HG03378 (cell line): ENCODE data around the gene L3MBTL3.
A peak's percentile ranks its signal among the peaks of the same experiment; 100 is the strongest.

Experiments used
- ATAC-seq: cut with Tn5 transposase; IDR thresholded peaks from one replicate; pipeline ENCODE4 v1.9.1; 2021; ENCODE audit warnings: mild to moderate bottlenecking, moderate library complexity; ENCODE audit not compliant: unreplicated experiment

L3MBTL3 gene

DNA sequence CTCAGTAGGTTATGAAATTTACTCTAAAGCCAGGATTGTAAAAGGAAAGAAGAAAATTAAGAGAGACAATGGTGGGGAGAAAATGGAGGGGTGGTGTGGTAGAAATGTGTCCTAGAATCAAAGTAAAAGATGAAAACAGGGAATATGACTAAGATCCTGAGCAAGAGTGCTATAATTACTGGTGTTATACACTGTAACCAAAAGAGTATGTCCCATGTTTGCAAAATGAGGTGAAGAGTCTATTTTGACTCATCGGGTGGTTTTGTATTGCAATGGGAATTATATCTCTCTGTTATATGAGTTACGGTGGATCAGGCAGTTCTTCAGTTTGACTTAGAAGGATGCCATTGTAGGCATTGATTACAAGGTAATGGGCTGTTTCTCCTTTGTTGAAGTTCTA is 8.5 kb downstream of the L3MBTL3 start:
- no peak for ATAC-seq

DNA sequence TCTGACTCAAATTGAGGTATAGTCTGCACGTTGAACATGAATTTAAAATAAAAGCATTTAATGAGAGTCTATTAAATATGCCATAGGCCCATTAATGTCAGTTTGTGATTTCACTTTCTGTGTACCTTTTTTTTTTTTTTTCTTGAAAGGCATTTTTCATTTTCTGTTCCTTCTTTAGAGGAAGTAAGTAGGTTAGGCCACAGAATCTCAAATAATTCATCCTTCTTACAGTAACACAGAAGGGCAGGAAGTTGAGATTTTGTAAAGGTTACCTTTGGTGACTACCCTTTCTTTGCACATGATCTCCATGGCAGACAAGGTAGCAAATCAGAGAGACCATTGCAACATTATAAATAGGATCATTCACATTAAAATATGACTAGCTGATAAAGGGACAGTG is 9.6 kb downstream of the L3MBTL3 start:
- peak; percentile 86 for ATAC-seq

GRCh38 chr6:130029163-130029562 is 10.8 kb downstream of the L3MBTL3 start:
- no peak for ATAC-seq

GRCh38 chr6:130032758-130033340 is 14.5 kb downstream of the L3MBTL3 start:
- no peak for ATAC-seq

- no peak for ATAC-seq
These were observed 15.6 kb downstream of the L3MBTL3 start for GRCh38 chr6:130033949-130034348.

DNA sequence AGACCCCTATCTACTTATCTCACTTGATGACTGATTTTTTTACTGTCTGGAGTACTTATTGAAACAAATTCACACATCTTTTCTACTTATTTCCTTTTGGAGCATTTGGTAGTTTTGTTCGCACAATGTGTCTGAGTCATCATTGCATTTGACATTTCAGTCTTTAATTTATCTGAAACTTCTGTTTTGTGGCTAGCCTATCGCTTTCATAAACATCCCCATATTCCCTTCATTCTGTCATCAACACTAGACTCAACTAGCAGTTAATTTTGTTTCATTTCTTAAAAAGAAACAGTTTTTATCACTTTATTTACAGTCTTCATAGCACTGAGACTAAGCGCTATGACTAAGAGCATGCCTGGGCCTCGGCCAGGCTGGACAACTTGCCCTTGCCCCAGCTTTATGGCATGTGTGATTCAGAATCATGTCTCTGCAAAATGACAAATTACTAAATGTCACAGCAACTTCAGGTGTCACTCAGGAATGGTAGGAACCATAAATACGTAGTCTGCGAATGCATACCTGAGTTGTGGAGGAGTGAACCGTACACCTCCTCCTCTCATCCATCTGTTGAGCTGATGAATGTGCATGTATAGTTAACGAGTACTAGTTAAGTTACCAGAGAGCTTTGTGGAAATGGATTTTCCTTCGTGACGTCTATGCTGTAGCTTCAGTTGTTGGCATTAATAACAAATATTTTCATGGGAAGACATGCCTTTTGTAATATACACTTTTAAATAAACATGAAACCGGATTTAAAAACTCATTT is 16.2 kb downstream of the L3MBTL3 start:
- ATAC-seq = no peak

- ATAC-seq = no peak
These were observed 16.8 kb downstream of the L3MBTL3 start for GRCh38 chr6:130035211-130035610.

DNA sequence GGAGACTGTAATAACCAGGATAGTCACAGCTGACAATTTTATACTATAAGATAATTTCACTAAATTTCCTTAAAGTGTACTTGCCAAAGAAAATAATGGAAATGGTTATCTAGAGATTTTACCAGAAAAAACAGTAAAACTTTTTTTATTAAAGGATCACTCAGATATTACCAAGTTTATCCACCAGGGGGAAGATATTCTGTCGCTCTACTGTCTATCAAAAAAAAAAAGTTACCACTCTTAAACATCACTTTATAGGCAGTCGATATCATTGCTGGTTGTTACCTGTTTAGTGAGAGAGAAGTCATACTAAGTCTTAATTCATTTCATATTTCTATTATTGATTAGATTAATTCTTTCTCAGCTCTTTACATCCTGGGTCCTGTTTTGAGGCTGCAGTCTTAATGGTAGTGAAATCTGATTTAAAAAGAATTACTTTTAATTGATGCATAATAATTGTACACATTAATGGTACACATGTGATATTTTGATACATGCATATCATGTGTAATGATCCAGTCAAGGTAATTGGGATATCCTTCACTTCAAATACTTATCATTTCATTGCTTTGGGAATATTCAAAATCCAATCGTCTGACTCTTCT is 18.9 kb downstream of the L3MBTL3 start:
- no peak for ATAC-seq

DNA sequence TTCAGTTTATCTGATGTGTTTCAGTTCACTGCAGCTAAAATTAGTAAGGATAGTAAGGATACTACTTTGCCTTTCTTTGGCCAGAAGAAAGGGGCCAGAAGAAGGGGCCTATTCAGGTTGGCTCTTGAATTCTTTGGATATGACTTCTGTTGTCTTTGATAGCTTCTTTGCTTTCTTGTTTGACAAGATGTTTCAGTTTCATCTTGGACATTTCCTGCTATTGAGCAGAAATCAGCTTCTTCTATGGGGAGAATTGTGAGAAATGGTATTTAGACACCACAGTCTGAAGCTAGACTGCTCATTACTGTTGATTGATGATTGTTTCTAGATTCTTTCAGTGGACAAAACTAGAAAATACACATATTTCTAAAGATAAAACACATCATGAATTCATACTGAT is 23.2 kb downstream of the L3MBTL3 start:
- no peak for ATAC-seq

DNA sequence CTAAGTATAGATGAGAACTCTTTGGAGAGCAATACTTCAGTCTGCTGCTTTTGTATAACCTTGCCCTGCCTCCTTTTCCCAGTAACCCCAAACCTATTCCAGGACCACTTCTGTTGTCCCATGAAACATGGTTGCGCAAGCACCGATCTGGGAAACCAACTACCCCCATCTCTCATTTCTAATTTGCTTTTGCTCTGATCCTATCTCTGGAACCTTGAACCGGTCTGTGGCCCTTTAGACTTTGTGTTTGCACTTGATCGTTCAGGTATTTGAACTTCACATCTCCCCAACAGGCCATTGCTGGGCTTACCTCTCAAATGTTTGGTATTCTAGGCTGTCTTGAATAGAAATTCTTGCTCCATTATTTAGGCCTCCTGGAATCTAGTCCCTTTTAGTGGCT is 25.0 kb downstream of the L3MBTL3 start:
- no peak for ATAC-seq

- no peak for ATAC-seq
These were observed 27.2 kb downstream of the L3MBTL3 start for GRCh38 chr6:130045622-130046021.

- no peak for ATAC-seq
These were observed 28.3 kb downstream of the L3MBTL3 start for GRCh38 chr6:130046671-130047070.

DNA sequence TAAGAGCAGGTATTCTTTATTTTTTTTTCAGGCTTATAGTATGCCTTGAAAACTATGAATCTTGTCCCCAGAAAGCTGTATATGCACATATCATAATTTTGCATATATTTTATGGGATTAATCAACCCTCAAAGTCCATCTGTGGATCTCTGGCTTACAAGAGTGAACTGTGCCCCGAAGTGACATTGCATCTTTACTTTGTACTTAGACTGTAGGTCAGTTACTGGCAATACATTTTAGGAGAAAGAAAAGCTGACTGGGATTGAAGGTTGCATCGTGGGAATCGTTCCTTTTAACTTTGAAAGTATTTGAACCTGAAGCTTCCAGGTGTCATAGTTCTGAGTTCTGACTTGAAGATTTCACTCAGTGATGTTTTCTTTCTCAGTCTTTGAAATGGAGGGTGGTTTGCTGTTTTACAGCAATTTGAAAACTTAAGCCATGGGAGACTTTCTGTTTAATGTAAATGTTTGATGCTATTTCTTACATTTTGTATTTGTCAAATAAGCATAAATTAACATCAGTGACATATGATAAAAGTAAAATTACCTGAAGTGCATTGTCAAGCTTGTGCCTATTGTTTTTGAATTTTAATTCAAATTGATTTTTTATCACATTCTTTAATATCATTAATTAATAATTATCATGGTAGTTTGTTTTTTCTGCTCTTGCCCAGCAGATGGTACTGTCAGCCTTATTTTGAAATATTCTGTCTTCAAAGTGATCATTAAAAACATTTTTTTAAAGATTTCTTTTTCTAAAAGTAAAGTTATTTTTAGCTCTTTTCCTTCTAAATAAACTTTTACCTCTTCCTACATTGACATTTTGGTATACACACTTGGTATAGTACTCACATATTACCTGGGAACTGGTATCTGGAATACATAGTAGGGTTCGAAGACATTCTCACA is 29.0 kb downstream of the L3MBTL3 start:
- ATAC-seq = no peak

- no peak for ATAC-seq
These were observed 31.8 kb downstream of the L3MBTL3 start for GRCh38 chr6:130050230-130050629.

DNA sequence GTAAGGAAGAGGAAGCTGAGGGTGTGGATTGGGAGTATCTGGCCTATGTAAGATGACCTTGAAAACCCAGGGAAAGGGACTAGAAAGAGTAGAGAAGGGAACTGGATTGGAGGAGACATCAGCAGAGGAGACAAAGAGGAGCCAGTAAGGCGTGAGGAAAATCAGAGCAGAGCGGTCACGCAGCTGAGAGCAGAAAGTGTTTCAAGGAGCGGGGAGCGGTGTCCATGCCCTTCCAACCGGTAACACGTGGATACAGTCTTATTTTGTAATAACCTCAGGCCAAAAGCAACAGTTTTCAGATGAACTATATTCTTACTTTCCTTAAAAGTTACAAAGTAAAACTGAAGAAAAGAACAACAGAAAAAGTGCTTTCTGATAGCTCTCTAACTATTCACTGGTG is 36.3 kb downstream of the L3MBTL3 start:
- ATAC-seq = no peak

DNA sequence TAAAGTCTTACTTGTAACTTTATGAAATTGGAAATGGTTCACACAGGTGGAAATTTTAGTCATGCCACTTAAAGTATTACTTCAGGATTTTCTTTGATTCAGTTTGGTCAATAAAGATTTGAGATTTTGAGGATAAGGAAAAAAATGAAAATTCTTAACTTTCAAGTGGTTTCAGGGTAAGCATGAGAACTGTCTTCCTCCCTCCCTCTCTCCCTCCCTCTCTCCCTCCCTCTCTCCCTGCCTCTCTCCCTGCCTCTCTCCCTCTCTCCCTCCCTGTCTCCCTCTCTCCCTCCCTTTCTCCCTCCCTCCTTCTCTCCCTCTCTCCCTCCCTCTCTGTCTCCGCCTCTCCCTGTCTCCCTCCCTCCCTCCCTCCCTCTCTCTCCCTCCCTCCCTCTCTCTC is 36.9 kb downstream of the L3MBTL3 start:
- ATAC-seq = no peak

GRCh38 chr6:130057495-130057894 is 39.1 kb downstream of the L3MBTL3 start:
- no peak for ATAC-seq

DNA sequence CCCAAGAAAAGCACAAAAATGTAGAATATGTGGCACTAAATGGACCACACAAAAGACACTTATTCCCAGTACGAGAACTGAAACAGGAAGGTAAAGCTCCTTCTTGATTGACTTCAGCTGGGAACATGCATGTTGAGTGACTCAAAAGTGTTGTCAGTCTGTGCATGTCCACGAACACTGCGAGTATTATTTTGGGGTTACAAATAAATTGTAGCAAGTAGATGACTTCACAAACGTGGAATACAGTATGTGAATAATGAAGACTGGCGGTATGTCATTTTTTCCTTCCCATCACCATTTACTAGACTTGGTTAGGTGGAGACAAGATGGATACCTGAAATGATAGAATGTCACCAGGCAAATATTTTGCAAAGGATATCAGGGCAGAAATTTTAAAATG is 45.4 kb downstream of the L3MBTL3 start:
- no peak for ATAC-seq

GRCh38 chr6:130065609-130066156 is 47.3 kb downstream of the L3MBTL3 start:
- ATAC-seq = no peak

DNA sequence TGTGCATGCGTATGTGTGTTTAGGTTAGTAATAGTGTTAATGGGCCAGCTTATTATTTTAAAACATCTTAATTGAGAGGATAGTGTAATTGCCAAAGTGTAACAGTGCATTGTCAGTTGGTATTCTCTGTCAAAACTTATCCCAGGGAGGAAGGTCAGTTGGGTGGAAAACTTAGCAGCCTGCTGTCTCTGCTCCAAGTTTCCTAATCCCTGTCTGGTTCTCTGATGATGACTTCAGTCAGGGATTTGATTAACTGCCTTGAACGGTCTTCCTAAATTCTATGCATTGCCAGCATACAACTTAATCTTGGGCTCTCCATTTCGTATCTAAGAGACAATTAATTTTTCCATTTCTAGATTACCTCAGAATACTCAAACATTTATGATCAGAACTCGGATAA is 51.1 kb downstream of the L3MBTL3 start:
- ATAC-seq = no peak

GRCh38 chr6:130070326-130070725 is 51.9 kb downstream of the L3MBTL3 start:
- ATAC-seq = no peak
